Superior temporal gyrus (tissue), 1 donor: Measurements from ENCODE around the gene NEUROD4.

ENCODE experiments used
- DNase-seq: peaks from one replicate; pipeline ENCODE4 v3.0.0-alpha.2; 2016; ENCODE audit errors: extremely low spot score

Gene NEUROD4

DNA sequence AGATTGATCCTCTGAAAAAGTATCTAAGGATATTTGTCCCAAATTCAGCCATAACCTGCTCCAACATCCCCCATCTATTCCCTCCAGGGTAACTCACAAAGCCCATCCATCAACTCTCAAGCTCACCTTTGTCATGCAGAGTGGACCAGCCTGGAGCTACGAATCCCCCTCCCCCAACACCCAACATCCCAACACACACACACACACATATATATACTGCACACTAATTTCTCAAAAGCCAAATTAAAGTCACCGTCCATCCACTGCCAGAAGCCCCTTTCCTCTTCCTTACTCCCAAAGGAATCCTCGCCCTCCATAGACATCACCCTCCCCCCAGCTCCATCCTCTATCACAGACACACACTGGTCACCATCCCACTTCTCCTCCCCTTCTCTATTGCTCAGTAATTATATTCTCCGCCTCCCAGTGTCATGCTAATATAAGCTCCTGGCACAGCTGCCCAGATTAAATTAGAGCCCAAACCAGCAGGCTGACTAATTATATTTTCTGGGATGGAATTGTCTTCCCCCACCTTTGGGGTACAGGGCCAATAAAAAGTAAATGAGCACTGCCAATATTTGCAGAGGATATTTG is 21.7 kb upstream of the NEUROD4 start:
- no peak for DNase-seq

DNA sequence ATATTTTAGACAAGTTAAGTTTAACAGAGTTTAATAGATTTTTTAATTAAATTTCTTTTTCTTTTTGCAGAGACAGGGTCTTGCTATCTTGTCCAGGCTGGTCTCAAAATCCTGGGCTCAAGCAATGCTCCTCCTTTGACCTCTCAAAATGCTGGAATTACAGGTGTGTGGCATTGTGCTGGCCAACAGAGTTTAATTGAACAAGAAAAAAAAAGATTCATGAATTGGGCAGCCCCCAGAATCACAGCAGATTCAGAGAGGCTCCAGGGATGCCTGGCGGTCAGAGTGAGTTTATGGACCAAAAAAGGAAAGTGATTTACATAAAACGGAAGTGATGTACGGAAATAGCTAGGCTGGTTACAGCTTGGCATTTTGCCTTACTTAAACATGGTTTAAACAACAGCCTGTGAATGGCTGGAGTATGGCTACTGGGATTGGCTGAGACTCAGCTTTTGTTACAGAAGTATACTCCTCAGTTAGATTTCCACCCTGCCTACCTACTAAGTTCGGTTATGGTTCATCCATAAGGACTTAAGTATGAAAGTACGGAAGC is 20.7 kb upstream of the NEUROD4 start:
- DNase-seq: no peak

DNA sequence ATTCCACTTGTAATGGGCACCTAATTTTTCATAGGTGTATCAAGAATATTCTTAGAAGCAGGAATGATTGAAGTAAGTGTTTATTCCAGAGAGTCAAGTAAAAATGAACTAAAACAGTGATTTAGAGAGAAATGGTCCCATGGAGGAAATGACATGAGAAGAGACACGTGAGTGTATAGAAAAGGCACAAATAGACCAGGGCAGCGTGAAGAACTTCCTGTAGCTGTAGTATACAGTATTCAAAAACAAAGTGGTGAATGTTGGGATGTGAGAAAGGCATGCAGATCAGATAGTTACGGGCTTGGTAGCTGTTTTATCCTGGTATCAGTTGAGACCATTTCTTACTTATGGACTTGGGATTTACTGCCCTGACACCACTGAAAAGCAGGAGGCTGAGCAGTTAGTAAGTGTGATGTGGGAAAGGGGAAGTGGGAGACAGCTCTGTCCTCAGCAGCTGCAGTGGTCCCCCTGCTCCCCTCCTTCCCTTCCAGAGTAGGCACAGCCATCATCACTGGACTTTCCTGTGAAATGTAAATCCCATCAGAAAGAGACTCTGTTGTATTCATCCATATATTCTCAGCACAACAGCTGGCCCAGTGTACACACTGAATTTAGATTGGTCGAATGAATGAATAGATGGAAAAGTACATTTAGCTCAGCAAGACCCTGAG is 18.4 kb upstream of the NEUROD4 start:
- no peak for DNase-seq

DNA sequence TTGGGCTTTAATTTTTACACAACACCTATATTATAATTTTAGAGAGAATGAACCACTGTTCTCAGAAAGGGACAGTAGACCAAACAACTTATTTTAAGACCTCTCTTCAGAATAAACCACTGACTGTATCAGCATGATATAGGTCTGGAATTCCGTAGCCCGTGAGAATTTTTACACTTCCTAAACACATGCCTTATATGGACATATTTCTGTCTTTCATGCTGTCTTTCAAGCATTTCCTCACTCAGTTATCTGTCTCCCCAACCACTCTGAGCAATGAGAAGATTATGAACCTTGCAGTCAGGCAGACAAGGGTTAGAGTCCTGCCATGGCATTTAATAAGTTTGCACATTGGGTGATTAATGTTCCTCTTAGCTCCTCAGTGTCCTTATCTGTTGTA is 17.4 kb upstream of the NEUROD4 start:
- DNase-seq: no peak

DNA sequence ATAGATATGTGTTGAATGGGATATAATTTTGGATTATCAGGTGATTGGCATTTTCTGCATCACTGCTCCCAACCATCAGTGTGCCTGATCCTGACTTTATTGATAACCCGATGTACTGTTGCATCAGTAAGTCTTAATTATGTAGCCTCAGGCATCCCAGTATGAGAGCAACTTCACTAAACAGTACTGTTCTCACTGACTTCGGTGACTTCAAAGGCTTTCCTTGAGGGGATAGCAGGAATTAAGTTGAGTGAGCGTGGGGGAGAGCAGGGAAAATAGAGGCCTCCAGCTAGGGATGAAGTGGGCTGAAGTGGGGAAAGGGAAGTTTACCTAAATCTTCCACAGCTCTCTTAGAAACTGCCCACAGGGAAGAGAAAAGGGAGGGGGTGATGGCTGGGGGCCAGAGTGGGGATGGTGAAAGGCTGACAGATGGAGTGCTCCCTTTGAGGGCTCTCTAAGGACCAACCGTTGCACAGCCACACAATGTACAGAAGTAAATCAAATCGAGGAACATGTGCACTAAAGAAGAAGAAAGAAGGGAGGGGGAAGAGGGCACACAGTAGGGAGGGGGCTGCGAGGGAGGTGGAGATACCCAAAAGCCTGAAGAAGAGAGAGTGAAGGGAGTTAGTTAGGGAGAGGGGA is 10.7 kb upstream of the NEUROD4 start:
- no peak for DNase-seq

DNA sequence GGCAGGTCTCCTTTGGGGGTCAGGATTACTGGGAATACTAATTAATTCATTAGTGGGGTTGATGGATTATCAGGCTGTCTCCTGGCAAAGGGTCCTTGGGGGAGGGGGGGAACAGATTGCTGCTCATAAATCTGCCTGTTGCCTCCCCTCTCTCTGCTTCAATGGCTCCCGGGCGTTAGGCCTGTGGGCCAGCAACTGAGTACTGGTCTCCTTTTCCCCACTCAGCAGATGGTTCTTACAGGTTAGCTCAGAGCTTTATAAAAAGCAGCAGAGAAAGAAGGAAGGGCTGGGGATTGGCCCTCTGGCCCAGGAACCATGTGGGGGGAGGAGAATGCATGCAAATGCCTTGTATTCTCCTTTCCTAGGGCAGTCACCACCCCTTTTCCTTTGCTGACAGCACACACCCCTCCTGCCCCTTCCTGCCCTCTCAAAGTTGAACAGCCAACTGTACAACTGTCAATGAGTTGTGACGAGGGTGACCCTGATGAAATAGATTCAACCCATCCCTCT is 2.3 kb upstream of the NEUROD4 start:
- no peak for DNase-seq

DNA sequence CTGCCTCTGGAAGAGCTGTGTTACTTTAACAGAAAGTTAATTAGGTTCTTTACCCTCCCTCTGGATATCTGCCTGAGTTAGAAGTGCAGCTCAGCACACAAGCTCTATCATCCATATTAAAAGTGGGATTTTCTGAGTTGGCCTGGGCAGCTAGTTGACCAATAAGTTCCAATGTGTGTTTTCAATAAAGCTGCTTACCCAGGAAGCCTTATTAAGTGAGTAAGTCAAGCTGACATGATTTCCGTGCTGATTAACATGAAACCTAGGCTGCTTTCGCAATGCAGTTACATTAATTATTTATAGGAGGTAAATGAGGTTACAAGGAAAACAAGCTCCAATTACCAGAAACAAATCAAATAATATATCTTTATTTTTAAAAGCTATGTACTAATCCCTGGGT is 4.8 kb downstream of the NEUROD4 start:
- DNase-seq: no peak

DNA sequence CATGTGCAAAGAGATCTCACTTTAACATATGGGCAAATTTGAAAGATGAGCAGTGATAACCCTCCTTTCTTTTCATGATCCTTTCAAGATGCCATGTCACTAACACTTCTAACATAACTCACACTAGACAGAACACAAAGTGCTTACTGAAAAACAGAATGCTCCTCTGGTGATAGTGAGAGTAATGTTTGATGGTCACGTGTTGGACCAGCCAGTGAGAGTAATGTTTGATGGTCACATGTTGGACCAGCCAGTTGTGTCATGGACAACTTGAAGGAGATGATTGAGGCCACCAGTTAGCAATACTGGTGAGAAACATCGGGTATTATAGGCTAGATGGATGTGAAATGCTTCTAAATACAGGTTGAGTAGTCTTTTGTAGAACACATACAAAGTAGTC is 5.7 kb downstream of the NEUROD4 start:
- DNase-seq: no peak

DNA sequence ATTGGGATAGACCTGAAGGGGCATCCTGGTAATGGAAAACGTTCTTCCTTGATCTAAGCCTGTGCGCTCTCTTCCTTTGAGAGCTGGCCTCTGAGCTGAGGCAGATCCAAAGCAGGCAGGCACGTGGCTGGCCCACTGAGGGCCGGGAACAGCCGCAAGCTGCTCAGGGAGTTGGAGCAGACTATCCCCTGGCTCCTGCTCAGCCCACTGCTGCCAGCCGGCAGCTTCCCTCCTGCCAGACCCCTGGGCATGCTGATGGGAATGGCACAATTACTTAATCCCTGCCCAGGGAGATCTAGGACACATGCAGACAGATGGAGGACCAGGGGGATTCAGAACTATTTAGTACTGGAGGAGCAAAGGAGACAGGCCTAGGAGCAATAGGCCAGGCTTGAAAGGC is 14.4 kb downstream of the NEUROD4 start:
- DNase-seq: no peak

DNA sequence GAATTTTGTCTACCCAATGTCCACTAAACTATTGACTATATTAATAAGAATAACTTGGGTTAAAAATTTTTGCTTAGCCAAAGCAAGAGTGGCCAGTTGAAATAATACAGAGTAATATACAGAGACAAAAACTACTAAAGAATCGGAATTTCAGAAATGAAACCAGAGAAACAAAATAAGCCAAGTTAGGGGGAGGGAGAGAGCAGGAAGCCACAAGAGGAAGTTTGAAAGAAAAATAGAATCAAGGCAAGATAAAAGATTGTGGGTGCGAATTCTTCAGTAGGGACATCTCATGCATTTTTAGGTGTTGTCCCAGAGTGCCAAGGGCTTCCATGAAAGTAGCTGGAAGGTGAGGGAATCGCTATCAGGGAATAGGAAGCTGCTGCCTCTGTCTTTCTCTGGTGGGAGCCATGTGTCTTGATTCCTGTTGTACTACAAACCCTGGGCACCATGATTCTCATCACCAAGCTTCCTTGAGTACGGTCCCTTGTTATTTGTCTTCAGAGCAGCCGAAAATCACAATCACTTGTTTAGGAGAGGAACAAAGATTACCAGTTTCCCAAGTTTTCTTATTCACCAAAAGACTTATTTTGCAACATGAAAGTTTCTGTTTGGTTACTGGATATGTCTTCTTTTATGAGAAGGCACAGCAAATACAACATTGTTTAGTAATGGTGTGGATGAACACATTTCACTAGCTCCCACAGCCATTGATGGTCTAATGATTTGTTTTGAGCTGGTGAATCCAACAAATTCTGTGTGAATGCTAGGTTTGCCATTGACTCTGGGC is 16.7 kb downstream of the NEUROD4 start:
- no peak for DNase-seq

DNA sequence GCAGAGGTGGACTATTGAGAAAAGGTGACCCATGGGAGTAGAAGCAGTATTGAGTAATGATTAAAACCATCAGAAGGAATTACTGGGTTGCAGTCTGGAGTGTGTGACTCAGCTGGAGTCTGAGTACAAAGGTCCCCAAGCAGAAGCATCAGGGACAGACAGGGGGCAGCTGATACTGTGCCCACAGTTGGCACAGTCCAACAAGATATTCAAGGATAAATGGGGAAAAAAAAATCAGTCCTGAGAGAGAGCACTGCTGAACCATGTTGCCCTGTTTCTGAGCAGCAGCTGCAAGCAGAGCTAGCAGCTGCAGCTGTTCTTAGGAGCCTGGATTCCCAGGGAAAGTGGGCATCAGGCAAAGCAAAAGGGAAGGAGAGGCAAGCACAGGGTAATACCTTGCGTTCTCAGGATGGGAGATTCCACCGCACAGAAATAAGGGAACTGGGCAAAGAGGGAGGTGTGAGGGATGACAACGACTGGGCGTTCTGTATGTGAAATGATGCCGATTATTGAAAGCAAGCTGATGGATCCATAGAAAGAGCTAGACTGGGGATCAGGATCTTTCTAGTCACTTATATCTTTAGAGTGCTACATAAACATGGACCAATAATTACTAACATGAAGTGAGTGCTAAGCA is 17.7 kb downstream of the NEUROD4 start:
- DNase-seq: no peak

DNA sequence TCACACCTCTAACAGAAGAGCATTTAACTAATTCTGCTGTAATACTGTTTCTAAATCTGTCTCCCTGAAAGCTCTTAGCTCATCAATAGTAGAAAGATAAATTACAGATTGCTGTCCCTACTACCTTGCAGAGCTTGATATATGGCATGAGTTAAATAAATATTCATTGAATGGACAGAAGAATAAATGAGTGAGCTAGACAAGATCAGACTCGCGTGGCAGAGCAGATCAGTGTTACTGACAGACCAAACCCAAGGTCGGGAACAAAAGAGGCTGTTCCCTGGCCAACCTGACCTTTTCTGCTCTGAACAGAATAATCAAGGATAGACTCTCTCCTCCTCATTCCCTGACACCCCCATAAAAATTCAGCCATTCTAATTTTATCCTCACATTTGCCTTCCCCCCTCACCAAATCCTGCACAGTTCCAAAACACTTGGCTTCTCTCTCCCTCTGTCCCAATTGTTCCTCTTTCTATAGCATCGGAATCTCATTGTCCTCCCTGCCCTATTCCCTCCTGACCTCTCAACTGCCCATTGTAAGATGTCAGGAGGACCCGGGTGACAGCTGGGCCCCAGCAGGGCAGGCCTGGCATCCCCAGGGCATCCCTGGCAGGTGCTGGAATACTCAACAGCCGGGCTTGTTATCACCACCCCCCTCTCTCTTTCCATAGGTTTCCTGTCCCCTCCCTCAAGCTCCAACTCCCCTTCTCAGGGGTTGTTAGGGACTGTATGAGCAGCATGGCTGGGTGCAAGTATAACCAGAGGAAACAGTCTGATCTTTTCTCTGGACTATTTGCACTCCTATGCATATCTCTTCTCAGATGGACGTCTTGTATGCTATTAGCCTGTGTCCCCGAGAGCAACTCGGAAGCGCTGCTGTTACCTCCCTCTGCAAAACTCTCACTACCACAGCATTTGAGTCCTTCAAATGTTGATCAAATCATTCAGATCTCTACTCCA is 19.9 kb downstream of the NEUROD4 start:
- no peak for DNase-seq

DNA sequence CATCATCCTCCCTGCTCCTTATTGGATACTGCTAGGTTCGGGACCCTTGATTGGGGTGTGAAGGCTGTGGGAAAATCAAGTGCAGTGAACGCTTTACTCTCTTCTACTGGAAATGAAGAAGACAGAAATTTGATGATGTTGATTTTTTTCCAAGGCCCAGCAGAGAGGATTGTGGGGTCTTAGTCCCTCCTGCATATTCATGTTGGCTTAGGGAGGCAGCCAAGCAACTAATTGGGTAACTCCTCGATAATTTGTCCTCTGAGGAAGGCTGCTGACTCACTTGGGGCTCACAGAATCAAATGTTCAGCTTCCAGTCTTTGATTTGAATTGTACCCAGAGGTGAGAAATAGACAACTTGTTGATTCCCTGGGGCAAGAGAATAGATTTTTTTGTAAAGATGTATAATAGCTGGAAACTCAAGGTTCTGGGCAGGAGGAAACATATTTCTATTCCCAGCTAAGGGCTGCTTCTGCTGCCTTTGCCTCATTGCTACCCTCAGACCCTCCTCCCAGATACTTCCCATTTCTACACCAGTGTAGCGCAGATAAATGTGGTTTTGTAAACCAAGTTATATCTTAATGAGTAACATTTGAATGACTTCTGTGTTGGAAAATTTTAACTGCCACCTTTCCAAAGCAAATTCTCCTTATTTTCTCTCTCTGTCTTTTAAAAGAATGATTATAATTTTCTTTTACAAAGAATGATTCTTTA is 21.7 kb downstream of the NEUROD4 start:
- DNase-seq: no peak

DNA sequence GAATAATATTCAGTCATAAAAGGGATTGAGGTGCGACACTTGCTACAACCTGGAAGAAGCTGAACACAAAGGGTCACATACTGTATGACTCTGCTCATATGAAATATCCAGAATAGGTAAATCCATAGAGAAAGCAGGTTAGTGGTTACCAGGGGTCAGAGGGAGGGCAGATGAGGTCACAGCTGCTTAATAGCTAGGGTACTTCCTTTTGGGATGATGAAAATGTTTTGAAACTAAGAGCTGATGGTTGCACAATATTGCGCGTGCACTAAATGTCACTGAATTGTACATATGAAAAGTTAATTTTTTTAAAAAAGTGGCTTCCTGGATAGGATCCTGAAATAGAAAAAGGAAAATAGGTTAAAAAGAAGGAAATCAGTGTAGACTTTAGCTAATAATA is 23.8 kb downstream of the NEUROD4 start:
- DNase-seq: no peak

DNA sequence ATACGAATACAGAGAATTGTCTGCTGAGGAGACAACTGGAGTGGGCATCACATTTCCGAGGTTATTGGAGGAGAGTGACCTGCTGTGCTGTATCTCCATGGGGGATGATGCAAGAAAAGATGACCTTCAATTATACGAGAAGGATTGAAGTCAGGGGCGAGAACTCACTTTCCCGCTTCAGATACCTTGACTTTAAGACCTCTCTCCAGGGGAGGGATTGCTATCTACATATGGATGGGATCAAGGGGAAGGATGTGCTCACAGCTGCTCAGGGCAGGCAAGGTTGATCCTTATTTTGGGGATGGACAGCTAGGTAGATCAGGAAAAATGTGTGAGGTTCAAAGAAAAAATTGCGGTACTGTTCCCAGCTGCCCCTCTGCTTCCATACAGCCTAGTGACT is 24.4 kb downstream of the NEUROD4 start:
- no peak for DNase-seq

DNA sequence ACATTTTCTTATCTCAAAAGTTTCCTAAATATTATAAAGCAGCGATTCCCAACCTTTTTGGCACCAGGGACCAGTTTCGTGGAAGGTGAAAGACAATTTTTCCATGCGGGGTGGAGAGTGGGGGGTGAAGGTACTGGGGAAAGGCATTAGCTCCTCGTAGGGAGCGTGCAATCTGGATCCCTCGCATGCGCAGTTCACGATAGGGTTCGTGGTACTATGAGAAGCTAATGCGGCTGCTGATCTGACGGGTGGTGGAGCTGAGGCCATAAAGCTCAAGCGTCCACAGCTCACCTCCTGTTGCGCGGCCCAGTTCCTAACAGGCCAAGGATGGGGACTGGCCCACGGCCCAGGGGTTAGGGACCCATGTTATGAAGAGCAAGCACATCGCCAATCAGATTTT is 29.9 kb downstream of the NEUROD4 start:
- no peak for DNase-seq

DNA sequence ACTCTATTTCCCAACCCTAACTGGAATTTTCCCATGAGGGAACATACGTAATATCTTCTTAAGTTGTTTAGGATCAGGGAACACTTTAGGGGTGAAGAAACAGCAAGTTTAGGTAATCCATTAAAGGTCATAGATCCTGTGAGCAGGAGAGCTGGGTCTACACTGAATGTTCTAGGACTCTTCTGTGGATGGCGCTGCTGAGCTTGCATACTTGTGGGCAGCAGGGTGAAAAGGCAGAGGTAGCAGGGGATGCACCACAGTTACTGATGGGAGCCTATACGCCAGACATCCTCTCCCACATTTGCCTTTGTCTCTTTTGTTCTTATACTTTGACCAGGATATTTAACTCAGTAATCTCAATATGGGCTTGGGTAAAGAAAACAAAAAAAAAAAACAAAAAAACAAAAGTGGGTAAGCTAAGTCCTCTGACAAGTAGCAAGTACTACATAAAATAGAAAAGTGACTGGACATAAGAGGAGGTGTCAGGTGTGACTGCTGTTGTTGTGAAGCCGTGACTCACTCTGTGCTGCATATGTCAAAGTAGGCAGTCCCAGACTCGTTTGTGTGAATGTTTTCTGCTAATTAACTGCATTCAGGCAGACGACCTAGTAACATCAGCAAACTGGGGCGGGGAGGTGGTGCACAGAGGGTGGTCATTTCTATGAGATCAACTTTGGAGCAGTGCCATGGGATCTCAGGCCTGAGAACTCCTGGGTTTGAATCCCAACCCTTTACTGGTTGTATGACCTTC is 31.6 kb downstream of the NEUROD4 start:
- no peak for DNase-seq

DNA sequence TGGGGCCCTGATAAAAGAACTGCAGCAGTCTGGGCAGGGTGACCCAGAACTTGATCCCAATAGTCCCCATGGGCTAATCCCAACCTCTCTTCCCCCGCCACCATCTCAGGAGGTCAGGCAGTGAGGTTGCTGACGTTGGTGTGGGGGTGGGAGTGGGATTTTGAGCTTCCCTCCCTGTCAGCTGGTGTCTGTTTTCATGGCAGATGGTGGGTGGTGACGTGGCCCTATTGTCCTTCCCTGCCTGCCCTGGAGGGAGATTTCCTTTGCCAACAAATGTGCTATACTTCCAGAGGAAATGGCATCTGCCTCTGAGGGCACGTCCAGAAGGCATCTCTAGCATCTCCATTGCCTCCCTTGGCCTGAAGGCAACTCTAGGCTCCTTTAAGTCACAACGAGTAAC is 37.7 kb downstream of the NEUROD4 start:
- DNase-seq: no peak

DNA sequence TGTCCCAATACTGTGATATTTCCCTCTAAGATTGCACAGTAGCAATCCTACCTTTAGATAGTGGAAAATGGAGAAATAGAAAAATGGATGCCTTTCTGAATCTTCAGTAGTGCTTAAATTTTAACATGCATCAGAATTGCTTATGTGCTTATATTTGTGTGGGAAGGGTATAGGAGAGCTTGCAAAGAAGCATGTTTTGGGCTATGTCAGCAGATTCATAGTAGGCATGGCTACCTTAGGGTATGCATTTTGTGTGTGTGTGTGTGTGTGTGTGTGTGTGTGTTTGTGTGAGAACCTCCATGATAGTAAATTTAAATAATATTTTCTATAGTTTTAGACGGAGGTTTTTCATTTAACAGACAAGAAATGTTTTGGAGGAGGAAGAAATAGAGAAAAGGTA is 38.3 kb downstream of the NEUROD4 start:
- DNase-seq: no peak
